ENCODE data around the gene SMCP. TPM values are rescaled to one million over a fixed set of nuclear protein-coding genes. Genes with fewer than 3 reads are reported as not detected.

Gene SMCP
- total and polyA plus RNA-seq, 4 donors: not detected

DNA sequence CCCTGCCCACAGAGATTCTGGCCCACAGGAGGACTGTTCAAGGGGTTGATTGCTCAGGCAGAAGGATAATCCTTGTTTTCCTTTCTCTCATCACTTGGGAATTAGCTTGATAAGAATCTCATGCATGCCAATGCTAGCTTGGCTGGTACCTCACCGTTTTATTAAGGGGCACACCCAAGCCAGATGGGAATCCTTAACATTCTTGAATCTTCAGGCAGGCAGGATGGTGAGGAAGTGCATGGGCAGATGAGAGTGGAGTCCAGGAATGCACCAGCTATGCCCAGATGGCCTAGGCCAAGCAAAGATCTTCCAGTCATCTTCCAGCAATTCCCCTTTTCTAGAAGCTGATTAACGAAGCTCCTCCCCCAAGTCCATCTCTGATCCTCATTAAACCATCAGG lies 22.5 kb upstream of the SMCP start:
- Histone ChIP-seq H3K36me3 (ENCODE audit: control insufficient read depth in 4 of 4, insufficient read depth in 3 of 4, low read depth in 1 of 4, low read length in 3 of 4) (no peaks in the 10 kb centered on the region), H3K9me3 (ENCODE audit: control insufficient read depth in 4 of 4, low read length in 3 of 4) (no peaks in the 10 kb centered on the region), H3K9ac (ENCODE audit: low read depth in 1 of 2, low read length in 2 of 2) (no peak overlapping the region), H3K4me1 (ENCODE audit: control insufficient read depth in 4 of 4, insufficient read depth in 4 of 4, low read length in 3 of 4) (no peaks in the 10 kb centered on the region), H3K27ac (ENCODE audit: low read depth in 1 of 2, low read length in 2 of 2) (no peak overlapping the region), H3K27me3 (ENCODE audit: control insufficient read depth in 4 of 4, insufficient read depth in 4 of 4, low read length in 3 of 4) (peaks cover 0 to 10% (median 0%) of the 10 kb centered on the region in 4 donors), H3K4me3 (ENCODE audit: low read depth in 1 of 3, low read length in 3 of 3) (no peak overlapping the region)
- TF ChIP-seq SP1 (IDR thresholded peaks at IDR 0.05): no peak
- TF ChIP-seq, protein P1, sequence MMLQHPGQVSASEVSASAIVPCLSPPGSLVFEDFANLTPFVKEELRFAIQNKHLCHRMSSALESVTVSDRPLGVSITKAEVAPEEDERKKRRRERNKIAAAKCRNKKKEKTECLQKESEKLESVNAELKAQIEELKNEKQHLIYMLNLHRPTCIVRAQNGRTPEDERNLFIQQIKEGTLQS (IDR thresholded peaks at IDR 0.05): no peak
- WGBS: 43% methylated on average over 2 of the region's 2 CpGs
- DNase-seq (ENCODE audit: low spot score): no peak

DNA sequence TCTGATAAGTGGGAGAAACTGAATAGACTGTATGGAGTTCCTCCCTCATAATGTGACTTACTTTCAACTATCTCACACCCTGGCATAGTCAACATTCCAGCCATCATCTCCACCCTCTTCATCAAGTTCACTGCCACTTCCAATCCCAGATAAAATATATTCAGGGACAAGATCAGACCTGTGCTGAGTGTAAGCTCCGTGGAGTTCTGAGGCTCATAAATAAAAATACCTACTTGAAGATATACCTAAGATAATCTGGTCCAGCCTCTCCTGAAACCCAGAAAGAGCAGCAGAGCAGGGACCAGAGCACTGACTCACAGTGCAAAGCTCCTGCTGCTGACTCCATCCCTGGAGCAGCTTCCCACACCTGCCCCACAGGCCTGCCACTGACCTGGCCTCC lies 20.1 kb upstream of the SMCP start:
- H3K36me3 ChIP-seq (ENCODE audit: control insufficient read depth in 4 of 4, insufficient read depth in 3 of 4, low read depth in 1 of 4, low read length in 3 of 4): no peaks in the 10 kb centered on the region
- H3K9me3 ChIP-seq (ENCODE audit: control insufficient read depth in 4 of 4, low read length in 3 of 4): no peaks in the 10 kb centered on the region
- WGBS: 70% methylated on average over 1 of the region's 1 CpG
- no peak overlapping the region for H3K9ac ChIP-seq (ENCODE audit: low read depth in 1 of 2, low read length in 2 of 2)
- H3K4me1 ChIP-seq (ENCODE audit: control insufficient read depth in 4 of 4, insufficient read depth in 4 of 4, low read length in 3 of 4): no peaks in the 10 kb centered on the region
- no peak overlapping the region for H3K4me3 ChIP-seq (ENCODE audit: low read depth in 1 of 3, low read length in 3 of 3)
- no peak for DNase-seq (ENCODE audit: low spot score)
- H3K27me3 ChIP-seq (ENCODE audit: control insufficient read depth in 4 of 4, insufficient read depth in 4 of 4, low read length in 3 of 4): peaks cover 0 to 10% (median 0%) of the 10 kb centered on the region in 4 donors
- H3K27ac ChIP-seq (ENCODE audit: low read depth in 1 of 2, low read length in 2 of 2): no peak overlapping the region
- TF ChIP-seq, protein P2, sequence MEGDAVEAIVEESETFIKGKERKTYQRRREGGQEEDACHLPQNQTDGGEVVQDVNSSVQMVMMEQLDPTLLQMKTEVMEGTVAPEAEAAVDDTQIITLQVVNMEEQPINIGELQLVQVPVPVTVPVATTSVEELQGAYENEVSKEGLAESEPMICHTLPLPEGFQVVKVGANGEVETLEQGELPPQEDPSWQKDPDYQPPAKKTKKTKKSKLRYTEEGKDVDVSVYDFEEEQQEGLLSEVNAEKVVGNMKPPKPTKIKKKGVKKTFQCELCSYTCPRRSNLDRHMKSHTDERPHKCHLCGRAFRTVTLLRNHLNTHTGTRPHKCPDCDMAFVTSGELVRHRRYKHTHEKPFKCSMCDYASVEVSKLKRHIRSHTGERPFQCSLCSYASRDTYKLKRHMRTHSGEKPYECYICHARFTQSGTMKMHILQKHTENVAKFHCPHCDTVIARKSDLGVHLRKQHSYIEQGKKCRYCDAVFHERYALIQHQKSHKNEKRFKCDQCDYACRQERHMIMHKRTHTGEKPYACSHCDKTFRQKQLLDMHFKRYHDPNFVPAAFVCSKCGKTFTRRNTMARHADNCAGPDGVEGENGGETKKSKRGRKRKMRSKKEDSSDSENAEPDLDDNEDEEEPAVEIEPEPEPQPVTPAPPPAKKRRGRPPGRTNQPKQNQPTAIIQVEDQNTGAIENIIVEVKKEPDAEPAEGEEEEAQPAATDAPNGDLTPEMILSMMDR (IDR thresholded peaks at IDR 0.05; ENCODE audit: low read depth, low read length, missing input control): no peak
- TF ChIP-seq, protein P1 (IDR thresholded peaks at IDR 0.05): no peak
- TF ChIP-seq TAF1 (conservative IDR thresholded peaks at IDR 0.05): no peak
- no peak for TF ChIP-seq RAD21 (IDR thresholded peaks at IDR 0.05)
- TF ChIP-seq JUND (IDR thresholded peaks at IDR 0.05): no peak
- TF ChIP-seq, protein P3, sequence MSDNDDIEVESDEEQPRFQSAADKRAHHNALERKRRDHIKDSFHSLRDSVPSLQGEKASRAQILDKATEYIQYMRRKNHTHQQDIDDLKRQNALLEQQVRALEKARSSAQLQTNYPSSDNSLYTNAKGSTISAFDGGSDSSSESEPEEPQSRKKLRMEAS (IDR thresholded peaks at IDR 0.05): no peak
- no peak for TF ChIP-seq HNF4G (IDR thresholded peaks at IDR 0.05)
- TF ChIP-seq SP1 (IDR thresholded peaks at IDR 0.05): no peak
- no peak for TF ChIP-seq FOXA1 (IDR thresholded peaks at IDR 0.05)

- H3K4me1 ChIP-seq (ENCODE audit: control insufficient read depth in 4 of 4, insufficient read depth in 4 of 4, low read length in 3 of 4): no peaks in the 10 kb centered on the region
- no peaks in the 10 kb centered on the region for H3K36me3 ChIP-seq (ENCODE audit: control insufficient read depth in 4 of 4, insufficient read depth in 3 of 4, low read depth in 1 of 4, low read length in 3 of 4)
- no peaks in the 10 kb centered on the region for H3K9me3 ChIP-seq (ENCODE audit: control insufficient read depth in 4 of 4, low read length in 3 of 4)
- H3K27ac ChIP-seq (ENCODE audit: low read depth in 1 of 2, low read length in 2 of 2): no peak within 1 kb of the TSS
- no peak within 1 kb of the TSS for H3K9ac ChIP-seq (ENCODE audit: low read depth in 1 of 2, low read length in 2 of 2)
- 72% methylated on average over 3 of the region's 3 CpGs for whole genome bisulfite sequencing
- no peak for DNase-seq (ENCODE audit: low spot score)
- H3K4me3 ChIP-seq (ENCODE audit: low read depth in 1 of 3, low read length in 3 of 3): no peak within 1 kb of the TSS
- H3K27me3 ChIP-seq (ENCODE audit: control insufficient read depth in 4 of 4, insufficient read depth in 4 of 4, low read length in 3 of 4): peaks cover 0 to 10% (median 0%) of the 10 kb centered on the region in 4 donors
- TF ChIP-seq RAD21 (IDR thresholded peaks at IDR 0.05): no peak
- TF ChIP-seq, protein P1 (IDR thresholded peaks at IDR 0.05): no peak
- TF ChIP-seq YY1 (IDR thresholded peaks at IDR 0.05): no peak
- TF ChIP-seq, protein P4, sequence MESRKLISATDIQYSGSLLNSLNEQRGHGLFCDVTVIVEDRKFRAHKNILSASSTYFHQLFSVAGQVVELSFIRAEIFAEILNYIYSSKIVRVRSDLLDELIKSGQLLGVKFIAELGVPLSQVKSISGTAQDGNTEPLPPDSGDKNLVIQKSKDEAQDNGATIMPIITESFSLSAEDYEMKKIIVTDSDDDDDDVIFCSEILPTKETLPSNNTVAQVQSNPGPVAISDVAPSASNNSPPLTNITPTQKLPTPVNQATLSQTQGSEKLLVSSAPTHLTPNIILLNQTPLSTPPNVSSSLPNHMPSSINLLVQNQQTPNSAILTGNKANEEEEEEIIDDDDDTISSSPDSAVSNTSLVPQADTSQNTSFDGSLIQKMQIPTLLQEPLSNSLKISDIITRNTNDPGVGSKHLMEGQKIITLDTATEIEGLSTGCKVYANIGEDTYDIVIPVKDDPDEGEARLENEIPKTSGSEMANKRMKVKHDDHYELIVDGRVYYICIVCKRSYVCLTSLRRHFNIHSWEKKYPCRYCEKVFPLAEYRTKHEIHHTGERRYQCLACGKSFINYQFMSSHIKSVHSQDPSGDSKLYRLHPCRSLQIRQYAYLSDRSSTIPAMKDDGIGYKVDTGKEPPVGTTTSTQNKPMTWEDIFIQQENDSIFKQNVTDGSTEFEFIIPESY (IDR thresholded peaks at IDR 0.05): no peak
- TF ChIP-seq, protein P2 (IDR thresholded peaks at IDR 0.05; ENCODE audit: low read depth, low read length, missing input control): no peak
- no peak for TF ChIP-seq FOXA1 (IDR thresholded peaks at IDR 0.05)
- TF ChIP-seq FOXA2 (IDR thresholded peaks at IDR 0.05): no peak
- TF ChIP-seq GABPA (IDR thresholded peaks at IDR 0.05 in 1 of 2, conservative IDR thresholded peaks at IDR 0.05 in 1 of 2): no peak
- no peak for TF ChIP-seq HNF4A (conservative IDR thresholded peaks at IDR 0.05)
- TF ChIP-seq, protein P3 (IDR thresholded peaks at IDR 0.05): no peak
- TF ChIP-seq, protein P5, sequence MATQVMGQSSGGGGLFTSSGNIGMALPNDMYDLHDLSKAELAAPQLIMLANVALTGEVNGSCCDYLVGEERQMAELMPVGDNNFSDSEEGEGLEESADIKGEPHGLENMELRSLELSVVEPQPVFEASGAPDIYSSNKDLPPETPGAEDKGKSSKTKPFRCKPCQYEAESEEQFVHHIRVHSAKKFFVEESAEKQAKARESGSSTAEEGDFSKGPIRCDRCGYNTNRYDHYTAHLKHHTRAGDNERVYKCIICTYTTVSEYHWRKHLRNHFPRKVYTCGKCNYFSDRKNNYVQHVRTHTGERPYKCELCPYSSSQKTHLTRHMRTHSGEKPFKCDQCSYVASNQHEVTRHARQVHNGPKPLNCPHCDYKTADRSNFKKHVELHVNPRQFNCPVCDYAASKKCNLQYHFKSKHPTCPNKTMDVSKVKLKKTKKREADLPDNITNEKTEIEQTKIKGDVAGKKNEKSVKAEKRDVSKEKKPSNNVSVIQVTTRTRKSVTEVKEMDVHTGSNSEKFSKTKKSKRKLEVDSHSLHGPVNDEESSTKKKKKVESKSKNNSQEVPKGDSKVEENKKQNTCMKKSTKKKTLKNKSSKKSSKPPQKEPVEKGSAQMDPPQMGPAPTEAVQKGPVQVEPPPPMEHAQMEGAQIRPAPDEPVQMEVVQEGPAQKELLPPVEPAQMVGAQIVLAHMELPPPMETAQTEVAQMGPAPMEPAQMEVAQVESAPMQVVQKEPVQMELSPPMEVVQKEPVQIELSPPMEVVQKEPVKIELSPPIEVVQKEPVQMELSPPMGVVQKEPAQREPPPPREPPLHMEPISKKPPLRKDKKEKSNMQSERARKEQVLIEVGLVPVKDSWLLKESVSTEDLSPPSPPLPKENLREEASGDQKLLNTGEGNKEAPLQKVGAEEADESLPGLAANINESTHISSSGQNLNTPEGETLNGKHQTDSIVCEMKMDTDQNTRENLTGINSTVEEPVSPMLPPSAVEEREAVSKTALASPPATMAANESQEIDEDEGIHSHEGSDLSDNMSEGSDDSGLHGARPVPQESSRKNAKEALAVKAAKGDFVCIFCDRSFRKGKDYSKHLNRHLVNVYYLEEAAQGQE (IDR thresholded peaks at IDR 0.05): no peak
- no peak for TF ChIP-seq HNF4G (IDR thresholded peaks at IDR 0.05)
- TF ChIP-seq RXRA (IDR thresholded peaks at IDR 0.05): no peak
- no peak for TF ChIP-seq SP1 (IDR thresholded peaks at IDR 0.05)
These were observed 18.4 kb upstream of the SMCP start, which contains the start of gene LCE7A for GRCh38 chr1:152859696-152860095. LCE7A (plus strand) TSS chr1:152859996; CDS start chr1:152860698, 702 bp downstream.

All from liver (tissue), 9 donors.